ENCODE results near the gene WIPI1.
"Not testable (repeated sequence)": the region's sequence is repeated elsewhere in the genome, so short reads cannot be mapped to it uniquely, and the experiment has no call there.

Gene WIPI1

DNA sequence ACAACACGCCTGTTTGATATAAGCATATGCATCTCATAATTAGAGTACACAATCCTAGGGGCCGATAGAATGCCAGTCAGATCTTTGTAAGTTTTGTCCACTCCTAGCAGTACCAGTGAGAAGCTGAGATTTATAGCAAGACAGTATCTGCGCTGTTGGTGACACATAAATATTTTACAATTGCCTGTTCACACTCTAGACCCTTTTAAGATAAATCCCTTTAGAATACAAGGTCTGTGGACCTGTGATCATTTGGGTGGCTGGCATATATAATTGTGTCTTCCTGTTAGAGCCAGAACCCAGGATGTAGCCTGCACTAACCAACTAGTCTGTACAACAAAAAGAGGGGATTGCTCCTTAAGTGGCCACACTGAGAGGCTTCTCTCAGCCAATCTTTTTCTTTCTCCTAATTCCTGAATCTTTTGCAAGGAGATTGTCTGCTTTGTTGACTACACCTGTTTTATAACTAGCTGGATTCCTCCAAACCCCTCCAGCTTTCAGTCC lies 74.7 kb downstream of the WIPI1 start:
- no peak for DNase-seq

DNA sequence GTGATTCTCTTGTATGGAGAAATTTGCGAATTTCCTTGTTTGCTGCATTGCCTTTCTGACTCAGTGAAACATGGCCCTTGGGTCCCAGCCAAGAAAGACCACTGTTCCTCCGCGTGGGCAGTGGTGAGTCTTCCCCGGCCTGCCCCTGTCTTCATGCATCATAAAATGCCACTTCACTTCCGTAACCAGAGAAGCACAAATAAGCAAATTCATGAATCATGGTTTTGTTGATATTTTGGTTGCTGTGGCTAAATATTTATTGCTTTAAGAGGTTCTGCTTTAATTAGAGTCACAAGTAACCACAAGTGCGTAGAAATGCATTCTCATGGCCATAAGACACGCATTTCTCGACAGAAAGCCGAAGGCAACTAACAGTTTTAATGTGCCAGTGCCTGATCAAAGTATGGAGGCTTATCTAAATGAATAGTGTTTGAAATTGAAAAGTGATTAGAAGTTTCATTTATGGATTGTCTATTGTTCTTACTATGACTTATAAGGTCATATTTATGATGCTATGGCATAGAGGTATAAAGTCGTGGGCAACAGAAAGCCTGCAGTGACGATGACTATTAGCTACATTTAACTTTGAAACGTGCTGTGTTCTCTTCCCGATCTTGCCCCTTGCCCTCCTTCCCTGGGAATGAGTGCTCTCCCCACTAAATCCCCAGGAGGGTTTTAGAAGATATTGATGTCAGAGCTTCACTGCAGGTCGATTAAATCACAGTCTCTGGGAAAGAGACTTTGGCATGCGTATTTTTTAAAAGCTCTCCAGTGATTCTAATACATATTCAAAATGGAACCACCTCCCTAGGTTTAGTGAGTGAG lies 76.0 kb downstream of the WIPI1 start:
- DNase-seq, result peak; percentile 66

DNA sequence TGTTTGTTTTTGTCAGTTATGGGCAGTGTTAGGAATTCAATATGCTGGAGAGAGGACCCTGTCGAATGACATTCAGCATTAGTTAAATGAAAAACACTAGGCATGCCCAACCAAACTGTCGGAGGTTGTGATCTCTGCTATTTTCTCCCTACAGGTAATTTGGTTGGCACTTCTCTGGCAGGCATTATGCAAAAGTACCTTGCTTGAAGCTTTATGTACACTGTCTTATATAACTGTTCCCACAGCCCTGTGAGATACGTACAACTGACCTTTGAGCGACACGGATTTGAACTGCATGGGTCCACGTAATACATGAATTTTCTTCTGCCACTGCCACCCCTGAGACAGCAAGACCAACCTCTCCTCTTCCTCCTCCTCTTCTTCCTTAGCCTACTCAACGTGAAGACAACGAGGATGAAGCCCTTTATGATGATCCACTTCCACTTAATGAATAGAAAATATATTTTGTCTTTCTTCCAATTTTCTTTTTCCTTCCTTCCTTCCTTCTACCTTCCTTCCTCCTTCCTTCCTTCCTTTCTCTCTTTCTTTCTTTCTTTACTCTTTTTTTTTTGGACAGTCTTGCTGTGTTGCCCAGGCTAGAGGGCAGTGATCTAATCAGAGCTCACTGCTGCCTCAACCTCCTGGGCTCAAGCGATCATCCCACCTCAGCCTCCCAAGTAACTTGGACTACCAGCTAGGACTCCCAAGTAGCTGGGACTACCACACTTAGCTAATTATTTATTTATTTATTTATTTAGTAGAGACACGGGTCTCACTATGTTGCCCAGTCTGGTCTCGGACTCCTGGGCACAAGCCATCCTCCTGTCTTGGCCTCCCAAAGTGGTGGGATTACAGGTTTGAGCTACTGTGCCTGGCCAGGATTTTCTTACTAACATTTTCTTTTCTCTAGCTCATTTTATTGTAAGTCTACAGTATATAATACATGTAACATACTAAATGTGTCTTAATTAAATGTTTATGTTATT lies 77.3 kb downstream of the WIPI1 start:
- no peak for DNase-seq

DNA sequence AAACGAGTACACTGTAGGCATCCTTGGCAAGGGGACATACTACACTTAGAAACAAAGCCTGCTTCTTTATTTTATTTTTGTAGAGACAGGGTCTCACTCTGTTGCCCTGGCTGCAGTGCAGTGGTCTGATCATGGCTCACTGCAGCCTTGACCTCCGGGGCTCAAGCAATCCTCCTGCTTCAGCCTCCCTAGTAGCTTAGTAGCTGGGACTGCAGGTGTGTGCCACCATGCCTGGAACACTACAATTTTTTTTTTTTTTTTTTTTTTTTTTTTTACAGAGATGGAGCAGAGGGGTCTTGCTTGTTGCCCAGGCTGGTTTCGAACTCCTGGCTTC lies 78.2 kb downstream of the WIPI1 start:
- no peak for DNase-seq

DNA sequence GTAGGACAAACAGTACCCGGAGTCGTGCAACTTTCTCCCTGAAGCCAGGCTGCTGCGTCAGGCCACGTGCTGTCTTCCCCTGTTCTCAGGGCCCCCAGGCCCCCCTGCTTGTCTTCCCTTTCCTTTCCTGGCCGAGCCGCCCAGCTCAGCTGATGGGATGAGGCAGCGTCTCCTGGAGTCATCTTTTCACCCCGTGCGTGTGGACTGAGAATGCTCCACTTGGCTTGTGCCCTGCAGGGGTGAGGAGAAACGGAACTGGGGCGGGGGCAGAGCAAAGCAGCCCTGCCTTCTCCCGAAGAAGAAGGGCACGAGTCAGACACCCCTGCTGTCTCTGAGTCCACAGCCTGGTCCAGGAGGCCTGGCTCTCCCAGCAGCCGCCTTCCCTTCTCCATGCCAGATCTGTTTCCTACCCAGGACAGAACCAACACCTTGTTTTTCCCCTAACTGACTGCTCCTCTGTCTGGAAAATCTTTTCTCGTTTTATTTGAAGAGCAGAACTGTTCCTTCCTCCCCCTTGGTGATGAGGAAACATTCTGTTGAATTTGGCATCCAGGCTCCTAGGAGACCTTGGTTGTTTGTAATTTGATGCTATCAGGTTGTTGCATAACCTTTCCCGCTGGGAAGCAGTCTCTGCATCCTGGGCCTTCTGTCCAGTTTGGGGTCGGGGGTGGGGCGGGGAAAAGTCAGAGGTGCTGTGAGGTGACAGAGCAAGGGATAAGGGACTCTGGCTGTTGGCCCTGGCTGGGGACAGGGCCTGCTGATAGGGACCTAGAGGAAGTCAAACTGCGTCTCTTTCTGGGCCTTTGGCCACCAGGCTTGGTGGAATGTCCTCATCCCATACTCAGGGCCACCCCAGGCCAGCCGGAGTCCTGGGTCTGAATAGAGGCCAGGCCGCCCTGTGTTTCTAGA lies 78.8 kb downstream of the WIPI1 start:
- DNase-seq, result peak; percentile 77

DNA sequence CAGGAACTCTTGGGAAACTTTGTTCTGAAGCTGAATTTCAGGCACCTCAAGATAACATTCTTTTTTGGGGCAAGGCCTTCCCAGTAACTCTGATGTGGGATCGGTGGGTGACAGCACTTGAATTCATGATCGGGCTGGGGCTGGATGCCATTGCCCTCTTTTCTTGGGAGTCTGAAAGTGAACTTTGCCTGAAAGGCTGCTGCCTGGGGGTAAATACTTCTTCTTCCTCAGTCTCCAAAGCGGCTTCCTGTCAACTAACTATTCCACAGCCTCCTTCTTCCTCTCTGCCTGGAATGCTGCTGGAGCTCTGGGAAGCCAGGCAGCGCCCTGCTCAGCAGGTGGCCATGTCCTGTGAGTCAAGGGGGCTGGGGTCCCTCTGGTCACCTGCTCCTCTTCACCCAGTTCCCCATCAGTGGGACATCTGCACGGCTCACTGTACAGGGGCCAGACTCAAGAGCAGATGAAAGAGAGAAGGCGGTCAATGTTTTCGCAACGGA lies 79.5 kb downstream of the WIPI1 start:
- DNase-seq, result no peak

DNA sequence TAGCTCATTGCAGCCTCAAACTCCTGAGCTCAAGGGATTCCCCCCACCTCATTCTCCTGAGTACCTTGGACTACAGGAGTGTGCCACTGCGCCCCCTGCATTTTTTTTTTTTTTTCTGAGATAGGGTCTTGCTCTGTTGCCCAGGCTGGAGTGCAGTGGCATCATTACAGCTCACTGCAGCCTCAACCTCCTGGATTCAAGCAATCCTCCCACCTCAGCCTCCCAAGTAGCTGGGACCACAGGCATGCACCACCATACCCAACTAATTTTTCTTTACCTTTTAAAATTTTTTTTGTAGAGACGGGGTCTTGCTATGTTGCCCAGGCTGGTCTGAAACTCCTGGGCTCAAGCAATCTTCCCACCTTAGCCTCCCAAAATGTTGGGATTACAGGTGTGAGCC lies 81.1 kb downstream of the WIPI1 start:
- not testable (repeated sequence) for DNase-seq

DNA sequence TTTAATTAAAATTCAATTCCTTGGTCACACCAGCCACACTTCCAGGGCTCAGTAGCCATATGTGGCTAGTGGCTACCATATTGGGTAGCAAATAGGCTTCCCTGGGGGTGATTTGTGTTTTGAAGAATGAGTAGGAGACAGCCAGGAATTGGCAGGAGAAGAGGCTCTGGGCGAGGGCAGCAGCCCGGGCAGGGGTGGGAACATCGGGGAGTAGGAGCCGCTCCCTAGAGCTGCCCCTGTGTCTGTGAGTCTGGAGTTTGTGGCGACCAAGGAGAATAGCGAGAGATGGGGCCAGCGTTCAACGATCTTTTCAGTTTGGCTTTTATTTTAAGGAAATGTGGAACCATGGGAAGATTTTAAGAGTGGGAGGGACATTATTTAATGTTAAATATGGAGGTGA lies 81.7 kb downstream of the WIPI1 start:
- no peak for DNase-seq

Measured in fibroblast of upper back skin (primary cell).